T-cell (primary cell): ENCODE results near the gene ROPN1L. TPM values are rescaled to one million over a fixed set of nuclear protein-coding genes. Genes with fewer than 3 reads are reported as not detected.
"Not testable (repeated sequence)": the region's sequence is repeated elsewhere in the genome, so short reads cannot be mapped to it uniquely, and the experiment has no call there.

ENCODE experiments used
- ATAC-seq, 4 experiments: fragments of 200-7000 bp in 3 of 4; fragments of 150-1000 bp in 1 of 4; cut with Tn5 transposase; replicated peaks in 1 of 4; 1 replicate in 3 of 4; 2 replicates in 1 of 4; pipeline ENCODE4 v1.10.0; 2021; ENCODE audit warnings: moderate library complexity in 3 of 4, mild to moderate bottlenecking in 2 of 4, moderate number of reproducible peaks in 1 of 4
- CTCF ChIA-PET, 2 donors: fragments of 300-600 bp; sonication (Branson Sonifier 250); formaldehyde crosslinking; loops; one replicate each; lab custom pipeline; 2022; ENCODE audit warnings: antibody characterized with exemption in 2 of 2; lab: Charles Lee
- POLR2A ChIA-PET, 2 donors: fragments of 300-600 bp; sonication (Branson Sonifier 250); formaldehyde crosslinking; loops; one replicate each; lab custom pipeline; 2022; ENCODE audit warnings: antibody characterized with exemption in 2 of 2; lab: Charles Lee
- DNase-seq, 35 experiments: peaks; one replicate each; pipeline versions ENCODE4 v3.0.0 to v3.0.0-alpha.2; 2013 to 2023
- H3K27ac ChIP-seq: one replicate; pipeline ENCODE4 v1.5.1; 2013; ENCODE audit warnings: low read length
- H3K27me3 ChIP-seq, 2 experiments: replicated peaks in 1 of 2; 1 replicate in 1 of 2; 2 replicates in 1 of 2; pipeline versions ENCODE4 v1.6.1 to v1.7.0; 2013; ENCODE audit warnings: low read length in 1 of 2, mixed read lengths in 1 of 2; ENCODE audit not compliant: control insufficient read depth in 2 of 2, insufficient read depth in 2 of 2; ENCODE audit errors: extremely low read depth in 1 of 2
- H3K36me3 ChIP-seq, 2 donors: 1 replicate in 1 of 2; 2 replicates in 1 of 2; pipeline versions ENCODE4 v1.6.1 to v1.7.0; 2013; ENCODE audit warnings: low read length in 1 of 2; ENCODE audit not compliant: control insufficient read depth in 2 of 2, insufficient read depth in 1 of 2; ENCODE audit errors: extremely low read depth in 1 of 2
- H3K4me1 ChIP-seq, 2 experiments: 1 replicate in 1 of 2; 2 replicates in 1 of 2; pipeline versions ENCODE4 v1.6.1 to v1.7.0; 2013; ENCODE audit warnings: low read length in 2 of 2, mixed read lengths in 1 of 2; ENCODE audit not compliant: insufficient read depth in 2 of 2, control insufficient read depth in 1 of 2; ENCODE audit errors: extremely low read depth in 1 of 2
- H3K4me3 ChIP-seq, 2 donors: 1 replicate in 1 of 2; 2 replicates in 1 of 2; pipeline versions ENCODE4 v1.5.1 to v1.7.0; 2013; ENCODE audit warnings: mild to moderate bottlenecking in 2 of 2, low read length in 1 of 2, moderate library complexity in 1 of 2; ENCODE audit not compliant: control insufficient read depth in 1 of 2; ENCODE audit errors: extremely low read depth in 1 of 2
- H3K9me3 ChIP-seq: 2 replicates; pipeline ENCODE4 v1.7.0; 2013
- H3K27ac Mint-ChIP-seq, 2 donors: one replicate each; pipeline ENCODE4 v1.8.0; 2020 to 2021; ENCODE audit warnings: mild to moderate bottlenecking in 2 of 2, mixed read lengths in 2 of 2
- H3K27me3 Mint-ChIP-seq, 2 donors: one replicate each; pipeline ENCODE4 v1.8.0; 2021 to 2022; ENCODE audit warnings: mixed read lengths in 2 of 2
- H3K36me3 Mint-ChIP-seq: one replicate; pipeline ENCODE4 v1.8.0; 2021; ENCODE audit warnings: mixed read lengths
- H3K4me1 Mint-ChIP-seq, 3 donors: one replicate each; pipeline ENCODE4 v1.8.0; 2020 to 2022; ENCODE audit warnings: mixed read lengths in 3 of 3, mild to moderate bottlenecking in 1 of 3
- H3K4me3 Mint-ChIP-seq, 3 donors: one replicate each; pipeline ENCODE4 v1.8.0; 2020 to 2022; ENCODE audit warnings: mild to moderate bottlenecking in 3 of 3, mixed read lengths in 3 of 3, moderate library complexity in 3 of 3
- H3K9me3 Mint-ChIP-seq, 3 donors: one replicate each; pipeline ENCODE4 v1.8.0; 2020 to 2022; ENCODE audit warnings: mixed read lengths in 3 of 3
- WGBS: methylation state at CpG from one replicate; pipeline ENCODE4 v1.1.5; 2013; ENCODE audit warnings: missing lambda C conversion rate; ENCODE audit not compliant: insufficient coverage; 5-methylcytosine and 5-hydroxymethylcytosine counted together
- total RNA-seq, 35 experiments: library from RNA in 6 of 35; stranded (reverse) in 6 of 35; fragments of 120-200 nt in 1 of 35; gene quantifications; one replicate each; pipeline versions ENCODE4 v1.2.1 to v1.2.4 and lab custom pipeline; 2013 to 2026

Gene ROPN1L
- 1 to 10 TPM in 2 of 5 donors, under 1 TPM in 3; 0.61 to 1.5 (median 0.95) TPM for total RNA-seq
- total RNA-seq (2013) = 0.94 TPM
- total RNA-seq (lab: John Stamatoyannopoulos, UW) = 0 to 2.1 (median 0.21) reads per million in 29 experiments

DNA sequence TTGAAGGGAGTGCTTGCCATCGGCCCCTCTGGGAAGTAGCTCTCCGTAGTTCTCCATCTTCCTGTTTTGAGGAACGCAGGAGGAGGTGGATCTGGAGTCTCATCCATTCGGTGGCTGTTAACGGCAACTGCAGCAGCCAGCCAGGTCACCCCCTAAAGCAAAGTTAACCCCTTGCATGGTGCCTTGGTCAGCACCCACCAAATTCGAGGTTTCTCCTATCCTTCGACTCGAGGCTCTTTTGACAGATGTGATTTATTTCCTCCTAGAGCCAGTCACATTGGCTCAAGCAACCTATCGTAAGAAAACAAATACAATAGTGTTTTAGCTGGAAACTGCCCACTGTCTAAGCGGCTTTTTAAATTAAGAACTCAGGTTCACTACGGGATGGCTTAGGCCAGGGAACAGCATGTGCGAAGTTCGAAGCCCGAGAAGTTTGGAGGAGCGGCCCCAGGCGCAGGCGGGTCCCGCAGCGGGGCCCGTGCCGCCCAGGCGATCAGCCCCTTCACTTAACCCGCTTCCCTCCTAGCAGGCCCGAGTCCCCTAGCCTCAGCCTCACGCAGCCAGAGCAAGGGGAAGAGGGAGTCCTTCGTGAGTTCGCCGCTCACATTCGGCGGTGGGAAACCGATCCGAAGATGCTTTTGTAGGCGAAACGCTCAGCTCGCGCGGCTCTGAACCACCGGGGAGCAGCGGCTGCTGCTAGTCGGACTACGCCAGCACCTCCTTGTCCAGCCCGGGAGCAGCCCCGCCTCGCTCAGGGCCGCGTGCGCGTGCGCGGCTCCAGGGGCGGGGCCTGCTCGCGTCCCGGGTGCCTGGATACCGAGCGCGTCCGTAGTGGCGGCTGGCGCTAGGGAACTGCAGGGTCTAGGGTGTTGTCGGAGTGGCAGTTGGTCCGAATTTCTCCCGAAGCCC lies at the start of gene ROPN1L:
TSS of gene ROPN1L (plus strand) at position 797 of the 909 bp plus-strand sequence. CDS start 289 bp downstream, outside the sequence.
- CTCF ChIA-PET = interaction anchor here (0.6 to 2.4 kb wide), 3 partner anchors 157 to 311 kb away, joined by 3 to 7 read pairs (median 4); no protein-coding TSS in a partner anchor
- H3K36me3 Mint-ChIP-seq = no peaks in the 10 kb centered on the region

DNA sequence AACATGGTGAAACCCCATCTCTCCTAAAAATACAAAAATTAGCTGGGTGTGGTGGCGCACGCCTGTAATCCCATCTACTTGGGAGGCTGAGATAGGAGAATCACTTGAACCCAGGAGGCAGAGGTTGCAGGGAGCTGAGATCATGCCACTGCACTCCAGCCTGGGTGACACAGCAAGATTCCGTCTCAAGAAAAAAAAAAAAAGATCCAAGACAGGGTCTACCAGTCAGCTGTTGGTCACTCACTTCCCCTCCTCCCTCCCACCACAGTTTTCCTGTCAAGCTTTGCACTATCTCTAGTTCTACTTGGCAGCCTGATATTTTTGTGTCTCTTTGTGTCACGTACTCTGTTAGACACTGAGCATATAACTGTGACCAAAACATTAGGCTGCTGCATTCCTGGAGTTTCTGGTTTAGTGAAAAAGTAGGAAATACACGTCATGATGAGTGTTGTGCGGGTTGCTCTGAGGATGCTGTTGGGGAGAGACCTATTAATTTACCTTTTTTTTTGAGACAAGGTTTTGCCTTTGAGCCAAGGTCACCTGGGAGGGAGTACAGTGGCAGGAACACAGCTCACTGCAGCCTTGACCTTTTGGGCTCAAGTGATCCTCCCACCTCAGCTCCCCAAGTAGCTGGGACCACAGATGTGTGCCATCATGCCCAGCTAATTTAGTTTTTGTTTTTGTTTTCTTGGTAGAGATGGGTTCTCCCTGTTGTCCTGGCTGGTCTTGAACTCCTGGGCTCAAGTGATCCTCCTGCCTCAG lies 48.9 kb upstream of the ROPN1L start:
- H3K4me1 Mint-ChIP-seq, H3K4me1 ChIP-seq, H3K4me3 ChIP-seq, H3K9me3 Mint-ChIP-seq, H3K27ac Mint-ChIP-seq, DNase-seq, H3K27me3 ChIP-seq, ATAC-seq, H3K4me3 Mint-ChIP-seq, H3K27ac ChIP-seq, H3K27me3 Mint-ChIP-seq, H3K9me3 ChIP-seq: not testable (repeated sequence)
- peaks cover 25 to 72% of the 10 kb centered on the region in 2 donors for H3K36me3 ChIP-seq
- WGBS = 80% methylated on average over 2 of the region's 6 CpGs
- ChIA-PET POLR2A (interaction anchor here in 1 of 2 donors (0.6 kb wide), 1 partner anchor 30 kb away, joined by 3 read pairs; no protein-coding TSS in a partner anchor), CTCF (interaction anchor here in 1 of 2 donors (0.6 kb wide), 2 partner anchors 109 to 136 kb away, joined by 6 to 10 read pairs; no protein-coding TSS in a partner anchor)
- H3K36me3 Mint-ChIP-seq = peaks cover 44% of the 10 kb centered on the region

More for the DNA sequence above, at the start of gene ROPN1L:
- Mint-ChIP-seq H3K9me3 (peaks cover 0 to 7% (median 5%) of the 10 kb centered on the region in 3 donors), H3K27ac (peak within 1 kb of the TSS in 1 of 2 donors; percentile 75), H3K4me1 (peaks cover 41 to 48% (median 44%) of the 10 kb centered on the region in 3 donors), H3K4me3 (peak within 1 kb of the TSS; percentile 82 to 85 (median 85)), H3K27me3 (no peaks in the 10 kb centered on the region)
- Histone ChIP-seq H3K4me3 (peak within 1 kb of the TSS; percentile 57 to 71), H3K36me3 (no peaks in the 10 kb centered on the region), H3K27me3 (peaks cover 0 to 4% of the 10 kb centered on the region in 2 experiments), H3K4me1 (peaks cover 21 to 42% of the 10 kb centered on the region in 2 experiments), H3K9me3 (no peaks in the 10 kb centered on the region), H3K27ac (peak within 1 kb of the TSS; percentile 0)
- DNase-seq (peak; percentile 41 to 86 (median 64)), ATAC-seq (peak; percentile 93 to 95 (median 94))
- 4% methylated on average over 57 of the region's 63 CpGs for WGBS
- POLR2A ChIA-PET = no interaction called here

DNA sequence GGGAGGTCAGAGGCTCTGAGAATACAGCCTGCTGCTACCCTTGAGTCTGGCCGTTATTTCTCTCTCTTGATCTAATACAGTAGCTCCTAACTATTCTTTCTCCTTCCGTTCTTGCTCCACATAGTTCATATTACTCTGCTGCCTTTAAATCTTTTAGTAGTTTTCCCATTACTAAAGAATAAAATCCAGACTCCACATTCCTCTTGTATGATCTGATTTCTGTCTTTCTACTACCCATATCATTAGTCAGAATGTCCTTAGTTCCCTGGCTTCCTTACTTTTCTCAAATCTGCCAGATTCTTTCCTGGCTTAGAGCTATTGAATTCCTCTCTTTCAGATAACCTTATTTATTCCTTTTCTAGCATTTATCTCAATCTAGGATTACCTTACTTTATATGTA lies 48.2 kb upstream of the ROPN1L start:
- H3K9me3 Mint-ChIP-seq = no peaks in the 10 kb centered on the region
- no peaks in the 10 kb centered on the region for H3K27me3 Mint-ChIP-seq
- no peak overlapping the region for H3K4me3 ChIP-seq
- H3K27ac Mint-ChIP-seq = no peak overlapping the region
- DNase-seq (no peak), ATAC-seq (no peak)
- H3K4me3 Mint-ChIP-seq = no peak overlapping the region
- H3K4me1 Mint-ChIP-seq = peaks cover 0 to 2% (median 1%) of the 10 kb centered on the region in 3 donors
- WGBS = 78% methylated on average over 1 of the region's 2 CpGs
- H3K27me3 ChIP-seq = no peaks in the 10 kb centered on the region
- POLR2A ChIA-PET = interaction anchor here in 1 of 2 donors (0.6 kb wide), 2 partner anchors 16 to 250 kb away, joined by 3 to 6 read pairs; no protein-coding TSS in a partner anchor
- no peak overlapping the region for H3K27ac ChIP-seq
- no peaks in the 10 kb centered on the region for H3K9me3 ChIP-seq
- H3K36me3 Mint-ChIP-seq = peaks cover 49% of the 10 kb centered on the region
- CTCF ChIA-PET = interaction anchor here in 1 of 2 donors (0.6 kb wide), 1 partner anchor 110 kb away, joined by 6 read pairs; no protein-coding TSS in a partner anchor
- H3K4me1 ChIP-seq = no peaks in the 10 kb centered on the region
- H3K36me3 ChIP-seq = peaks cover 22 to 71% of the 10 kb centered on the region in 2 donors

DNA sequence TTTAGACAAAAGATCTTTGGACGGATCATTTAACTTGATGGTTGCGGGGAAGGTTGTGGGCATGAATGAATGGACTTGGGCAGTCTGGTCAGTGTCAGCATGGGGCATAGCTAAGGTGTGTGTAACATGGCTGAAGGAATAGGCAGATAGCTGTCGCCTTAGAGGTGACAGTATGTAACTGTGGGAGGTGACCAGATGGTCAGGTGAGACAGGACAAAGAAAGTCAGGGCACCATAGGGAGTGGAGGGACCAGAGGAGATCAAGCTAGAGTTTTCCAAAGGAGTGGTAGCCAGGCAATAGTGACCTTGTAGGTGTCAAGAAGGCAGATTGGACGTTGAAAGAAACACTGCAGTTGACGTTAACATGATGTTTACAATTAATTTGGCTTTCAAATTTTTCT lies 45.1 kb upstream of the ROPN1L start:
- H3K27me3 Mint-ChIP-seq = no peaks in the 10 kb centered on the region
- H3K4me3 Mint-ChIP-seq = no peak overlapping the region
- H3K4me1 Mint-ChIP-seq = peaks cover 0 to 4% (median 0%) of the 10 kb centered on the region in 3 donors
- H3K4me3 ChIP-seq = no peak overlapping the region
- H3K4me1 ChIP-seq = no peaks in the 10 kb centered on the region
- CTCF ChIA-PET = interaction anchor here in 1 of 2 donors (0.7 kb wide), 1 partner anchor 73 kb away, joined by 3 read pairs; no protein-coding TSS in a partner anchor
- no peaks in the 10 kb centered on the region for H3K27me3 ChIP-seq
- H3K9me3 ChIP-seq = no peaks in the 10 kb centered on the region
- 94% methylated on average over 3 of the region's 5 CpGs for WGBS
- H3K27ac Mint-ChIP-seq = peak overlapping the region in 1 of 2 donors; percentile 4
- peaks cover 20 to 67% of the 10 kb centered on the region in 2 donors for H3K36me3 ChIP-seq
- H3K36me3 Mint-ChIP-seq = peaks cover 43% of the 10 kb centered on the region
- DNase-seq (no peak), ATAC-seq (no peak)
- H3K27ac ChIP-seq = no peak overlapping the region
- no peaks in the 10 kb centered on the region for H3K9me3 Mint-ChIP-seq
- POLR2A ChIA-PET = no interaction called here

DNA sequence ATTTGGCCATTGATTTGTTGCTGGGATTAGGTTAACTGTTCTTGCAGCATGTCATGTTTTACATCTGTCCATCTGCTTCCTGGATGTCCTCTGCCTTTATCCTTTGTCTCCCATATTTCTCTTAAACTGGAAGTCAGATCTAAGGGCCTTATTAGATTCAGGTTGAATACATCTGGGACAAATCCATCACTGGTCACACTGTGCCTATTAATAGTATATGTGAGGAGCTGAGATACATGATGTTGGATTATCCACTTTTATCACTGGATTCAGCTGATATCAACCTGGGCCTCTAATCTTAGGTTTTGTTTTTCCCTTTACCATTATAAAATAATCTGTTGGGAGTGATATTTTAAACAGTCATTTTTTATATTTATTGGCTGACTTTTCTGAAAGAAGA lies 41.8 kb upstream of the ROPN1L start:
- Mint-ChIP-seq H3K27me3 (no peaks in the 10 kb centered on the region), H3K4me3 (no peak overlapping the region), H3K9me3 (no peaks in the 10 kb centered on the region), H3K27ac (no peak overlapping the region), H3K36me3 (peaks cover 48% of the 10 kb centered on the region), H3K4me1 (peaks cover 0 to 4% (median 0%) of the 10 kb centered on the region in 3 donors)
- POLR2A ChIA-PET = interaction anchor here in 1 of 2 donors (0.5 kb wide), 1 partner anchor 19 kb away, joined by 11 read pairs; no protein-coding TSS in a partner anchor
- Histone ChIP-seq H3K27ac (no peak overlapping the region), H3K4me1 (no peaks in the 10 kb centered on the region), H3K9me3 (no peaks in the 10 kb centered on the region), H3K4me3 (no peak overlapping the region), H3K27me3 (no peaks in the 10 kb centered on the region), H3K36me3 (peaks cover 9 to 63% of the 10 kb centered on the region in 2 donors)
- CTCF ChIA-PET = no interaction called here
- DNase-seq (no peak), ATAC-seq (no peak)
